Karpas-422 (cell line): Measurements from ENCODE around the gene OR11A1. TPM values are rescaled to one million over a fixed set of nuclear protein-coding genes. Genes with fewer than 3 reads are reported as not detected.

Experiments
- total RNA-seq: library from RNA; depleted of rRNA; stranded (reverse); fragments of >200 nt; shearing (Covaris generic); gene quantifications from 2 replicates; pipeline ENCODE4 v1.2.3, GENCODE V29; 2014; ENCODE audit warnings: low replicate concordance; rRNA removed

OR11A1 gene
- total RNA-seq, 1 experiment from 2014 or later: not detected

Other genes starting within 250 kb of the OR11A1 start
- gene OR14J1, start 155.4 kb downstream of the OR11A1 start, total RNA-seq: not detected in 2 replicates
- not detected in 2 replicates for gene OR5V1, start 88.2 kb downstream of the OR11A1 start, total RNA-seq
- not detected in 2 replicates for gene OR12D3, start 81.8 kb downstream of the OR11A1 start, total RNA-seq
- gene OR12D2, start 61.4 kb downstream of the OR11A1 start, total RNA-seq: not detected in 2 replicates
- not detected in 2 replicates for gene OR12D1, start 42.1 kb downstream of the OR11A1 start, total RNA-seq
- not detected in 2 replicates for gene OR10C1, start 17.8 kb downstream of the OR11A1 start, total RNA-seq
- gene OR2H1, start 84 bp upstream of the OR11A1 start, total RNA-seq: not detected in 2 replicates
- gene MAS1L, start 30.9 kb upstream of the OR11A1 start, total RNA-seq: not detected in 2 replicates
- gene UBD, start 102.7 kb upstream of the OR11A1 start, total RNA-seq: not detected in 2 replicates
- not detected in 2 replicates for gene OR2H2, start 128.1 kb upstream of the OR11A1 start, total RNA-seq
- 9.9 and 10.5 TPM in 2 replicates for gene GABBR1, start 176.1 kb upstream of the OR11A1 start, total RNA-seq
- not detected in 2 replicates for gene MOG, start 200.0 kb upstream of the OR11A1 start, total RNA-seq
- not detected in 2 replicates for gene ZFP57, start 224.1 kb upstream of the OR11A1 start, total RNA-seq